ENCODE measurements around the gene TOMM20.
"Not testable (repeated sequence)": the region's sequence is repeated elsewhere in the genome, so short reads cannot be mapped to it uniquely, and the experiment has no call there.

- TF ChIP-seq EP300, CTCF, POLR2A, POLR2AphosphoS5 (IDR thresholded peaks at IDR 0.05): not testable (repeated sequence)
These were observed 36.2 kb downstream of the TOMM20 start for GRCh38 chr1:235092415-235092814.
